Thoracic aorta (tissue), 2 donors: ENCODE measurements around the gene ALG9. TPM values are rescaled to one million over a fixed set of nuclear protein-coding genes. Genes with fewer than 3 reads are reported as not detected.

ENCODE experiments used
- ATAC-seq: fragments of 150-250 bp; one replicate; pipeline ENCODE4 v1.8.0; 2017; ENCODE audit warnings: low read depth; ENCODE audit not compliant: insufficient number of reproducible peaks, low FRiP score
- DNase-seq: peaks from one replicate; pipeline ENCODE4 v3.0.0-alpha.2; 2020; ENCODE audit warnings: low spot score
- H3K27ac ChIP-seq, 2 donors: fragments of 200-600 bp; sonication (generic); 1 replicate in 1 of 2; 2 replicates in 1 of 2; pipeline ENCODE4 v1.5.1; 2016; ENCODE audit warnings: mild to moderate bottlenecking in 2 of 2, moderate library complexity in 2 of 2
- H3K27me3 ChIP-seq: fragments of 200-600 bp; sonication (generic); replicated peaks from 2 replicates; pipeline ENCODE4 v1.6.0; 2016; ENCODE audit warnings: mild to moderate bottlenecking; ENCODE audit not compliant: insufficient read depth
- H3K36me3 ChIP-seq: fragments of 200-600 bp; sonication (generic); one replicate; pipeline ENCODE4 v1.5.1; 2016
- H3K4me1 ChIP-seq, 2 donors: fragments of 200-600 bp; sonication (generic); 1 replicate in 1 of 2; 2 replicates in 1 of 2; pipeline versions ENCODE4 v1.5.1 to v1.6.0; 2016; ENCODE audit warnings: low read depth in 2 of 2, mild to moderate bottlenecking in 1 of 2; ENCODE audit not compliant: control insufficient read depth in 1 of 2
- H3K4me3 ChIP-seq: fragments of 200-600 bp; sonication (generic); 2 replicates; pipeline ENCODE4 v1.5.1; 2016; ENCODE audit warnings: mild to moderate bottlenecking
- H3K9me3 ChIP-seq: fragments of 200-600 bp; sonication (generic); 2 replicates; pipeline ENCODE4 v1.5.1; 2016
- CTCF ChIP-seq: fragments of 200-600 bp; sonication (generic); IDR thresholded peaks from one replicate; pipeline ENCODE4 v1.5.1; 2019; ENCODE audit warnings: antibody characterized with exemption
- total RNA-seq, 2 donors: library from RNA; depleted of rRNA; stranded (reverse); fragments of >200 nt; gene quantifications; one replicate each; pipeline versions ENCODE4 v1.1.0 to v1.2.3, GENCODE V29; 2016

Gene ALG9
- total RNA-seq, 2 donors from 2014 or later: 21.2 to 33.4 TPM

DNA sequence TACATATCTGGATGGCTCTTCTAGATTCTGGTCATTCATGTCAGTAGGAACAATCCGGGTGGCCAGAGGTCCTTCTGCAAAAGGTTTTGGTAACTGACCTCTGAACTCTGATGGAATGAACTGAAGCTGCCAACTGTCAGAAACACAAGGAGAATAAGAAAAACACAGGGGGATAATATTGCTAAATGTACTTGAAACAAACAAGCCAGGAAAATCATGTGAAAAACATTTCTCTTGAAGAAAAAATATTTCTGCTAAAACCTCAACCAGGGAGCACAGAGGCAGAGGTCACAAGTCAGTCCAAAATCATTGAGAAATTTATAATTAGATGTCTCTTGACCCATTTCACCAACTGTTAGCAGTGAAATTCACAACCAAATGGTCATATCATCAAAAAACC, 35.2 kb downstream of the ALG9 start:
- H3K4me3 ChIP-seq: no peak overlapping the region
- H3K4me1 ChIP-seq: peaks cover 0 to 1% of the 10 kb centered on the region in 2 donors
- H3K9me3 ChIP-seq: no peaks in the 10 kb centered on the region
- no peaks in the 10 kb centered on the region for H3K27me3 ChIP-seq
- ATAC-seq (no peak), DNase-seq (no peak)
- peaks cover 32% of the 10 kb centered on the region for H3K36me3 ChIP-seq
- no peak overlapping the region for H3K27ac ChIP-seq
- TF ChIP-seq CTCF: no peak

- DNase-seq (no peak), ATAC-seq (no peak)
- Histone ChIP-seq H3K27me3 (no peaks in the 10 kb centered on the region), H3K4me1 (no peaks in the 10 kb centered on the region), H3K4me3 (no peak overlapping the region), H3K27ac (no peak overlapping the region), H3K36me3 (peaks cover 36% of the 10 kb centered on the region), H3K9me3 (no peaks in the 10 kb centered on the region)
- no peak for TF ChIP-seq CTCF
Measured at GRCh38 chr11:111835665-111836064, 35.7 kb downstream of the ALG9 start.

DNA sequence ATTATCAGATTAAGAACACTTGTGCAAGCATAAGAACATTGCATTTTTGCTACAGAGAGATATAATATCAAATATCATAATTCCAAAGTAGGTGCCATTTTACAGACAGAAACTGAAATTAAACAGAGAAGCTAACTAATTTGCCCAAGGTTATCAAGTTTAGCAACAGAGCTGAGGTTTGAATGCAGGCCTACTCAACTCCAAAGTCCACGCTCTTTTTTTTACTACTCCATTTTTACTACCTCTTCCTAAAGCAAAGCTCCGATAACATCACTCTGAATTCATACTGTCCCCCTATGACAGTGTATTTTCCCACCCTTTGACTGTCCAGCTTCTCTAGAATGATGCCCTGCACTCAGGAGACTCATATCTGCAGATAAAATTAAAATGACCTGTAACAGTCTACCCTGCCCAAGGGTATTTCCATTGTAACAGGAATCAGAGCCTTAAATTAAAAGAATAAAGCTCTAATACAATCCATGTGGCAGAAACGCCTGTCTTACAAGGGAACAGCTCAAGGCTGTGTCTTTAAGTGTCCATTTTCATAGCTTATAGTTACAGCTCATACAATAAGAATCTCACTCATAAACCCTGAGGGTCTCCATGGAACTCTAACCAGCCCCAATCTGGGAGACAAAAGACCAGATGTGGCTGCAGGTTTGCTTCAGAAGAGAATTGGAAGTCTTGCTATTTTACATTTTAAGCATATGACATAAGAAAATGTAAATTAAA, 36.8 kb downstream of the ALG9 start:
- H3K4me1 ChIP-seq: no peaks in the 10 kb centered on the region
- H3K4me3 ChIP-seq: no peak overlapping the region
- TF ChIP-seq CTCF: no peak
- H3K36me3 ChIP-seq: peaks cover 36% of the 10 kb centered on the region
- H3K9me3 ChIP-seq: no peaks in the 10 kb centered on the region
- no peak for DNase-seq
- H3K27me3 ChIP-seq: no peaks in the 10 kb centered on the region
- H3K27ac ChIP-seq: no peak overlapping the region
- ATAC-seq: no peak

GRCh38 chr11:111833524-111833923, 37.9 kb downstream of the ALG9 start:
- no peaks in the 10 kb centered on the region for H3K9me3 ChIP-seq
- H3K4me3 ChIP-seq: no peak overlapping the region
- no peak for DNase-seq
- peaks cover 38% of the 10 kb centered on the region for H3K36me3 ChIP-seq
- TF ChIP-seq CTCF: no peak
- no peak overlapping the region for H3K27ac ChIP-seq
- H3K4me1 ChIP-seq: no peaks in the 10 kb centered on the region
- no peak for ATAC-seq
- no peaks in the 10 kb centered on the region for H3K27me3 ChIP-seq

DNA sequence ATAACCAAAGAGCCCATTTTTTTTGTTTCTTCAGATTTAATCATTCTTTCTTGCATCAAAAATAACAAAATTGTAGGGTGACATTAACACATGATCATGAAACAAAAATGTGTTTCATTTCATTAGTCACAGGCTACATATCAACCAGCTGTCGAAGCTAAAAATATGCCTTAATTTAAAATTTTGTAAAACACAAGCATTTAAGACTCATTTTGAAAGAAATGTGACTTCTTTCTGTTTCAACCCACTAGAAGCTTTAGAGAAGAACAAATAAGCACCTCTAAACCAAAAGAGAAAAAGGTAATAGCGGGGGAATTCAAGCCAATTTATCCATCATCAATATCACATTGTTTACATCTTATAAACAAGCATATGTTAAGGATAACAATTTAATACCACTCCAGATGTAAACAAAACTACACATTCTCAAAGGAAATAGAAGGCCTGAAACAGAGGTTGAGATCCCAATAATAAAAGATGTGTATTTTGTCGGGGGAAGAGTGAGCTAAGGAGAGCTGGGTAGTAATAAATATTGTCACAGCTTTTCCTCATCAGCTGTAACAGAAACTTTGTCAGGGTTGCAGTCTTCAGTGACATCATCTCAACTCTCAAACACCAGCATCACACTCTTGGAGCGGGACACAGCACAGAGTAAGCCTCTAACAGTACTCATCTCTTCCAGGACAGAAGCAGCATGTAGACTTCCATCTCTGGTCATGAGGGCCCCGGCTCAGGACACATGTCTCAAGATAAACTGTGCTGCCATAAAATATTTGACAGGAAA, 42.0 kb downstream of the ALG9 start:
- Histone ChIP-seq H3K4me3 (no peak overlapping the region), H3K27ac (no peak overlapping the region), H3K9me3 (no peaks in the 10 kb centered on the region), H3K36me3 (peaks cover 14% of the 10 kb centered on the region), H3K27me3 (no peaks in the 10 kb centered on the region), H3K4me1 (no peaks in the 10 kb centered on the region)
- DNase-seq: no peak
- ATAC-seq: no peak
- TF ChIP-seq CTCF: no peak
